WTC11 (cell line): ENCODE data around the gene CCDC34. TPM values are rescaled to one million over a fixed set of nuclear protein-coding genes. Genes with fewer than 3 reads are reported as not detected.

ENCODE experiments used
- ATAC-seq: fragments of 200-7000 bp; cut with Tn5 transposase; 2 replicates; pipeline ENCODE4 v1.10.0; 2021; ENCODE audit warnings: mild to moderate bottlenecking, moderate library complexity
- CTCF ChIA-PET: fragments of 300-600 bp; sonication (Branson Sonifier 250); formaldehyde crosslinking; loops from one replicate; lab custom pipeline; 2021; ENCODE audit warnings: antibody characterized with exemption; lab: Charles Lee
- POLR2A ChIA-PET: fragments of 350-600 bp; sonication (Branson Sonifier 250); formaldehyde crosslinking; loops from one replicate; lab custom pipeline; 2021; ENCODE audit warnings: antibody characterized with exemption; lab: Charles Lee
- DNase-seq: peaks from one replicate; pipeline ENCODE4 v3.0.0; 2021; ENCODE audit warnings: low spot score
- H3K27ac Mint-ChIP-seq: 2 replicates; pipeline ENCODE4 v1.8.0; 2021; ENCODE audit warnings: mixed read lengths
- H3K27me3 Mint-ChIP-seq: 2 replicates; pipeline ENCODE4 v1.8.0; 2021; ENCODE audit warnings: low read depth, mild to moderate bottlenecking, moderate library complexity, mixed read lengths
- H3K36me3 Mint-ChIP-seq: 2 replicates; pipeline ENCODE4 v1.8.0; 2021; ENCODE audit warnings: mixed read lengths
- H3K4me1 Mint-ChIP-seq: 2 replicates; pipeline ENCODE4 v1.8.0; 2022; ENCODE audit warnings: mixed read lengths
- H3K4me3 Mint-ChIP-seq: 2 replicates; pipeline ENCODE4 v1.8.0; 2021; ENCODE audit warnings: mild to moderate bottlenecking, moderate library complexity, mixed read lengths
- H3K9me3 Mint-ChIP-seq: 2 replicates; pipeline ENCODE4 v1.8.0; 2021; ENCODE audit warnings: mixed read lengths
- FOXP1 ChIP-seq: sonication (generic); formaldehyde crosslinking; IDR thresholded peaks from 2 replicates; pipeline ENCODE4 v1.8.0; 2022; ENCODE audit warnings: missing genetic modification reagents, mild to moderate bottlenecking, moderate library complexity, borderline replicate concordance
- KAT7 ChIP-seq: sonication (generic); formaldehyde crosslinking; IDR thresholded peaks from 2 replicates; pipeline ENCODE4 v1.8.1; 2023; ENCODE audit warnings: missing genetic modification reagents, mild to moderate bottlenecking, borderline replicate concordance
- MXD4 ChIP-seq: fragments of 250-450 bp; sonication (Bioruptor Pico); IDR thresholded peaks from 2 replicates; pipeline ENCODE4 v1.8.0; 2021; ENCODE audit warnings: mild to moderate bottlenecking, moderate library complexity, borderline replicate concordance
- NR3C1 ChIP-seq: sonication (generic); formaldehyde crosslinking; conservative IDR thresholded peaks from 2 replicates; pipeline ENCODE4 v1.8.1; 2023; ENCODE audit warnings: low read depth, mild to moderate bottlenecking, missing genetic modification reagents
- OVOL2 ChIP-seq: fragments of 250-450 bp; sonication (Bioruptor Pico); IDR thresholded peaks from 2 replicates; pipeline ENCODE4 v1.9.0; 2021; ENCODE audit warnings: mild to moderate bottlenecking, borderline replicate concordance
- PRRX2 ChIP-seq: fragments of 250-450 bp; sonication (Bioruptor Pico); IDR thresholded peaks from 2 replicates; pipeline ENCODE4 v1.8.0; 2021; ENCODE audit warnings: mild to moderate bottlenecking
- SOX15 ChIP-seq: fragments of 250-450 bp; sonication (Bioruptor Pico); IDR thresholded peaks from 2 replicates; pipeline ENCODE4 v1.9.0; 2021; ENCODE audit warnings: mild to moderate bottlenecking
- ZNF219 ChIP-seq: sonication (generic); formaldehyde crosslinking; IDR thresholded peaks from 2 replicates; pipeline ENCODE4 v1.8.0; 2023; ENCODE audit warnings: missing genetic modification reagents, mild to moderate bottlenecking, borderline replicate concordance
- ZNF317 ChIP-seq: sonication (generic); formaldehyde crosslinking; IDR thresholded peaks from 2 replicates; pipeline ENCODE4 v1.8.1; 2023; ENCODE audit warnings: low read depth, mild to moderate bottlenecking, moderate library complexity, missing genetic modification reagents, borderline replicate concordance
- ZNF671 ChIP-seq: fragments of 250-450 bp; sonication (Bioruptor Pico); IDR thresholded peaks from 2 replicates; pipeline ENCODE4 v1.8.0; 2021; ENCODE audit warnings: mild to moderate bottlenecking
- total RNA-seq: library from RNA; stranded (reverse); gene quantifications from 3 replicates; pipeline ENCODE4 v1.2.3, GENCODE V29; 2021
- TF ChIP-seq, protein P1 (sequence below): sonication (generic); formaldehyde crosslinking; conservative IDR thresholded peaks from 2 replicates; pipeline ENCODE4 v1.8.1; 2022; ENCODE audit warnings: mild to moderate bottlenecking, missing genetic modification reagents
- TF ChIP-seq, protein P2 (sequence below): sonication (generic); formaldehyde crosslinking; IDR thresholded peaks from 2 replicates; pipeline ENCODE4 v1.8.1; 2023; ENCODE audit warnings: mild to moderate bottlenecking, moderate library complexity, missing genetic modification reagents
- TF ChIP-seq, protein P3 (sequence below): fragments of 250-450 bp; sonication (Bioruptor Pico); IDR thresholded peaks from 2 replicates; pipeline ENCODE4 v1.9.0; 2021; ENCODE audit warnings: moderate library complexity, mild to moderate bottlenecking, inconsistent platforms, borderline replicate concordance
- TF ChIP-seq, protein P4 (sequence below): sonication (generic); formaldehyde crosslinking; IDR thresholded peaks from 2 replicates; pipeline ENCODE4 v1.8.1; 2023; ENCODE audit warnings: mild to moderate bottlenecking, missing genetic modification reagents
- TF ChIP-seq, protein P5 (sequence below): sonication (generic); formaldehyde crosslinking; IDR thresholded peaks from 2 replicates; pipeline ENCODE4 v1.8.1; 2022; ENCODE audit warnings: mild to moderate bottlenecking, moderate library complexity, missing genetic modification reagents
- TF ChIP-seq, protein P6 (sequence below): sonication (generic); formaldehyde crosslinking; IDR thresholded peaks from 2 replicates; pipeline ENCODE4 v1.8.0; 2022; ENCODE audit warnings: missing genetic modification reagents

CCDC34 gene
- total RNA-seq, 1 experiment from 2014 or later: 23.7 TPM

DNA sequence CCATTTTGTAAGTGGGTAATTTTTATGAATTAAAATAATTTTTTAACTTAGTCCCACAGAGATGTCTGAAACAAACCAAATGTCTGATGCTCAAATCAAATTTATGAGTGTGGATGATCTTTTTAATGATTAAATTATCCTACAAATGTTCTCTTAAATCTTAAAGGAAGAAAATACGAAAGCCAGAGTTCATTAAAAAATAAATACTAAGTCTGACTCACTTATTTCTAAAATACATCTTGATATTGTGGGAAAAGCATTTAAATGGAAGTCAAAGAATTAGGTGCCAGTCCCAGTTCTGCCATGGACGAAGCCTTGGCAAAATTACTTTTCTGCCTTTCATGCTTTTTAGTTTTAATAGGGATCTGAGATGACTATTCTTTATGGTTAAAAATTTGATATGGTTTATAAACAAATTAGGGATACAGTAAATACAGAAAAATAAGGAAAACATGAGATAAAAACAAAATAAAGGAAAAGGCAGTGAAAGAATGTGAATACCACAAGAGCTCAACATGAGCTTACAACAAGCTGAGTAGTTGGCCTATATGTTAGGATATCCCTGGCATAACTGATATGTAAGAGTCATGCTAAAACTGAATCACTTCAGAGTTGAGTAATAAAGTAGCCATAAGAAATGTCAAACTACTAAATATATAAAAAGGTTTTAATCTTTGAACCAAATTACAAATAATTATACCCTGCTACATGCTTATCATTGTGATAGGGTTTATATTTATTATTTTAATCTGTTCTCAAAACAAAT, 9.2 kb downstream of the CCDC34 start:
- Mint-ChIP-seq H3K9me3 (no peaks in the 10 kb centered on the region), H3K4me1 (peaks cover 46% of the 10 kb centered on the region), H3K36me3 (peaks cover 7% of the 10 kb centered on the region), H3K4me3 (no peak overlapping the region), H3K27me3 (peaks cover 14% of the 10 kb centered on the region), H3K27ac (no peak overlapping the region)
- ATAC-seq (no peak), DNase-seq (no peak)
- POLR2A ChIA-PET: no interaction called here
- TF ChIP-seq ZNF219 (CRISPR knock-in tag) (no peak), KAT7 (CRISPR knock-in tag) (no peak)
- TF ChIP-seq, protein P1, sequence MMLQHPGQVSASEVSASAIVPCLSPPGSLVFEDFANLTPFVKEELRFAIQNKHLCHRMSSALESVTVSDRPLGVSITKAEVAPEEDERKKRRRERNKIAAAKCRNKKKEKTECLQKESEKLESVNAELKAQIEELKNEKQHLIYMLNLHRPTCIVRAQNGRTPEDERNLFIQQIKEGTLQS (CRISPR knock-in tag): no peak
- CTCF ChIA-PET: interaction anchor here (1.2 kb wide), 1 partner anchor 25 kb away, joined by 3 read pairs; no protein-coding TSS in a partner anchor

DNA sequence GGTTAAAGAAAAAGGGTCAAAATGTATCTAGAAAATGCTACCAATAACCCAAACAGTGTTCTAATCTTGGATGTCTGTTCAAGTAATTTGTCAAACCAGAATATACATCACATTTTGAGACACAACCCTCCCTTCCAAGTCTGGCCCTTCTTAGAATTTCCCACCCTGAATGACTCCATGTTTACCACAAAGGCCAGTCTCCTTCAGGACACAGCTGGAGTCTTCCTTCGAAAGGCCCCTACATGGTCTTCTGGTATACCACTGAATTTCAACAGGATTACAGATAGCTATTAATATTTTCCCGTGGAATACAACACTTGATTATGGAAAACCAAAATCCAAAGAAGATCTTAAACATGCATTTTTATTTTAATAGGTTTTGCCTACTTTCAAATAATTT, 10.2 kb downstream of the CCDC34 start:
- ATAC-seq: no peak
- ChIA-PET CTCF (interaction anchor here (1.2 kb wide), 1 partner anchor 24 kb away, joined by 3 read pairs; no protein-coding TSS in a partner anchor), POLR2A (no interaction called here)
- TF ChIP-seq, protein P2, sequence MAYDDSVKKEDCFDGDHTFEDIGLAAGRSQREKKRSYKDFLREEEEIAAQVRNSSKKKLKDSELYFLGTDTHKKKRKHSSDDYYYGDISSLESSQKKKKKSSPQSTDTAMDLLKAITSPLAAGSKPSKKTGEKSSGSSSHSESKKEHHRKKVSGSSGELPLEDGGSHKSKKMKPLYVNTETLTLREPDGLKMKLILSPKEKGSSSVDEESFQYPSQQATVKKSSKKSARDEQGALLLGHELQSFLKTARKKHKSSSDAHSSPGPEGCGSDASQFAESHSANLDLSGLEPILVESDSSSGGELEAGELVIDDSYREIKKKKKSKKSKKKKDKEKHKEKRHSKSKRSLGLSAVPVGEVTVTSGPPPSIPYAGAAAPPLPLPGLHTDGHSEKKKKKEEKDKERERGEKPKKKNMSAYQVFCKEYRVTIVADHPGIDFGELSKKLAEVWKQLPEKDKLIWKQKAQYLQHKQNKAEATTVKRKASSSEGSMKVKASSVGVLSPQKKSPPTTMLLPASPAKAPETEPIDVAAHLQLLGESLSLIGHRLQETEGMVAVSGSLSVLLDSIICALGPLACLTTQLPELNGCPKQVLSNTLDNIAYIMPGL: no peak
- TF ChIP-seq, protein P3, sequence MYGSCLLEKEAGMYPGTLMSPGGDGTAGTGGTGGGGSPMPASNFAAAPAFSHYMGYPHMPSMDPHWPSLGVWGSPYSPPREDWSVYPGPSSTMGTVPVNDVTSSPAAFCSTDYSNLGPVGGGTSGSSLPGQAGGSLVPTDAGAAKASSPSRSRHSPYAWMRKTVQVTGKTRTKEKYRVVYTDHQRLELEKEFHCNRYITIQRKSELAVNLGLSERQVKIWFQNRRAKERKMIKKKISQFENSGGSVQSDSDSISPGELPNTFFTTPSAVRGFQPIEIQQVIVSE (CRISPR knock-in tag): no peak
- TF ChIP-seq SOX15 (CRISPR knock-in tag) (no peak), FOXP1 (CRISPR knock-in tag) (no peak), PRRX2 (no peak), ZNF671 (CRISPR knock-in tag) (no peak), MXD4 (CRISPR knock-in tag) (no peak), ZNF317 (CRISPR knock-in tag) (no peak), NR3C1 (CRISPR knock-in tag) (no peak)
- TF ChIP-seq, protein P4, sequence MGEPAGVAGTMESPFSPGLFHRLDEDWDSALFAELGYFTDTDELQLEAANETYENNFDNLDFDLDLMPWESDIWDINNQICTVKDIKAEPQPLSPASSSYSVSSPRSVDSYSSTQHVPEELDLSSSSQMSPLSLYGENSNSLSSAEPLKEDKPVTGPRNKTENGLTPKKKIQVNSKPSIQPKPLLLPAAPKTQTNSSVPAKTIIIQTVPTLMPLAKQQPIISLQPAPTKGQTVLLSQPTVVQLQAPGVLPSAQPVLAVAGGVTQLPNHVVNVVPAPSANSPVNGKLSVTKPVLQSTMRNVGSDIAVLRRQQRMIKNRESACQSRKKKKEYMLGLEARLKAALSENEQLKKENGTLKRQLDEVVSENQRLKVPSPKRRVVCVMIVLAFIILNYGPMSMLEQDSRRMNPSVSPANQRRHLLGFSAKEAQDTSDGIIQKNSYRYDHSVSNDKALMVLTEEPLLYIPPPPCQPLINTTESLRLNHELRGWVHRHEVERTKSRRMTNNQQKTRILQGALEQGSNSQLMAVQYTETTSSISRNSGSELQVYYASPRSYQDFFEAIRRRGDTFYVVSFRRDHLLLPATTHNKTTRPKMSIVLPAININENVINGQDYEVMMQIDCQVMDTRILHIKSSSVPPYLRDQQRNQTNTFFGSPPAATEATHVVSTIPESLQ (CRISPR knock-in tag): no peak
- TF ChIP-seq, protein P5, sequence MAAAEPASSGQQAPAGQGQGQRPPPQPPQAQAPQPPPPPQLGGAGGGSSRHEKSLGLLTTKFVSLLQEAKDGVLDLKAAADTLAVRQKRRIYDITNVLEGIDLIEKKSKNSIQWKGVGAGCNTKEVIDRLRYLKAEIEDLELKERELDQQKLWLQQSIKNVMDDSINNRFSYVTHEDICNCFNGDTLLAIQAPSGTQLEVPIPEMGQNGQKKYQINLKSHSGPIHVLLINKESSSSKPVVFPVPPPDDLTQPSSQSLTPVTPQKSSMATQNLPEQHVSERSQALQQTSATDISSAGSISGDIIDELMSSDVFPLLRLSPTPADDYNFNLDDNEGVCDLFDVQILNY (CRISPR knock-in tag): no peak
- no peaks in the 10 kb centered on the region for H3K9me3 Mint-ChIP-seq
- no peak for DNase-seq
- H3K4me1 Mint-ChIP-seq: peaks cover 51% of the 10 kb centered on the region
- peaks cover 14% of the 10 kb centered on the region for H3K27me3 Mint-ChIP-seq
- H3K27ac Mint-ChIP-seq: no peak overlapping the region
- H3K36me3 Mint-ChIP-seq: peaks cover 7% of the 10 kb centered on the region
- H3K4me3 Mint-ChIP-seq: no peak overlapping the region

DNA sequence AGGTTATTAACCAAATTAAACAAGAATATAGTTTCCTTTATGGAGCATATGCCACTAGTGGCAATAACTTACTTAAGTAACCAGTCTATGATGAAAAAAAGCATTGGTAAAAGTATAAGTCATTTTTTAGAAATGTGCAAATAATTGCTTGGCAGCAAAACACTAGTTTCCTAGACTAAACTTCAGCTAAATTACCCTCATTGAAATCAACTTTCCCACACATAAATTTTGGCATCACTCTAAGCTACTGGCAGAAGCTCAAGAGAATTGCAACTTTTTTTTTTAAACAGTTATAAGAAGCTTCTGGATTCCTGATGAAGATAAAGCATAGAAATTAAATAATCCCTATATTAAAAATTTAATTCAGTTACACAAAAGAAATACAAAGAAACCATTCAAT, 12.5 kb downstream of the CCDC34 start:
- TF ChIP-seq OVOL2 (no peak), MXD4 (CRISPR knock-in tag) (no peak)
- TF ChIP-seq, protein P6, sequence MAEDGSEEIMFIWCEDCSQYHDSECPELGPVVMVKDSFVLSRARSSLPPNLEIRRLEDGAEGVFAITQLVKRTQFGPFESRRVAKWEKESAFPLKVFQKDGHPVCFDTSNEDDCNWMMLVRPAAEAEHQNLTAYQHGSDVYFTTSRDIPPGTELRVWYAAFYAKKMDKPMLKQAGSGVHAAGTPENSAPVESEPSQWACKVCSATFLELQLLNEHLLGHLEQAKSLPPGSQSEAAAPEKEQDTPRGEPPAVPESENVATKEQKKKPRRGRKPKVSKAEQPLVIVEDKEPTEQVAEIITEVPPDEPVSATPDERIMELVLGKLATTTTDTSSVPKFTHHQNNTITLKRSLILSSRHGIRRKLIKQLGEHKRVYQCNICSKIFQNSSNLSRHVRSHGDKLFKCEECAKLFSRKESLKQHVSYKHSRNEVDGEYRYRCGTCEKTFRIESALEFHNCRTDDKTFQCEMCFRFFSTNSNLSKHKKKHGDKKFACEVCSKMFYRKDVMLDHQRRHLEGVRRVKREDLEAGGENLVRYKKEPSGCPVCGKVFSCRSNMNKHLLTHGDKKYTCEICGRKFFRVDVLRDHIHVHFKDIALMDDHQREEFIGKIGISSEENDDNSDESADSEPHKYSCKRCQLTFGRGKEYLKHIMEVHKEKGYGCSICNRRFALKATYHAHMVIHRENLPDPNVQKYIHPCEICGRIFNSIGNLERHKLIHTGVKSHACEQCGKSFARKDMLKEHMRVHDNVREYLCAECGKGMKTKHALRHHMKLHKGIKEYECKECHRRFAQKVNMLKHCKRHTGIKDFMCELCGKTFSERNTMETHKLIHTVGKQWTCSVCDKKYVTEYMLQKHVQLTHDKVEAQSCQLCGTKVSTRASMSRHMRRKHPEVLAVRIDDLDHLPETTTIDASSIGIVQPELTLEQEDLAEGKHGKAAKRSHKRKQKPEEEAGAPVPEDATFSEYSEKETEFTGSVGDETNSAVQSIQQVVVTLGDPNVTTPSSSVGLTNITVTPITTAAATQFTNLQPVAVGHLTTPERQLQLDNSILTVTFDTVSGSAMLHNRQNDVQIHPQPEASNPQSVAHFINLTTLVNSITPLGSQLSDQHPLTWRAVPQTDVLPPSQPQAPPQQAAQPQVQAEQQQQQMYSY: no peak
- Mint-ChIP-seq H3K4me1 (peaks cover 69% of the 10 kb centered on the region), H3K9me3 (no peaks in the 10 kb centered on the region), H3K4me3 (no peak overlapping the region), H3K27me3 (peaks cover 20% of the 10 kb centered on the region), H3K27ac (no peak overlapping the region), H3K36me3 (peaks cover 10% of the 10 kb centered on the region)
- CTCF ChIA-PET: no interaction called here
- ATAC-seq (no peak), DNase-seq (no peak)
- POLR2A ChIA-PET: no interaction called here
